CD14-positive monocyte (primary cell): ENCODE results near the gene COL26A1. TPM values are rescaled to one million over a fixed set of nuclear protein-coding genes. Genes with fewer than 3 reads are reported as not detected.

Experiments
- DNase-seq, 3 donors: peaks; one replicate each; pipeline ENCODE4 v3.0.0-alpha.2; 2011 to 2022
- H2AFZ ChIP-seq: 2 replicates; pipeline ENCODE4 v1.6.0; 2012; ENCODE audit warnings: mild to moderate bottlenecking, low read depth, low read length, inconsistent platforms; ENCODE audit not compliant: insufficient read depth, poor library complexity, severe bottlenecking
- H3K27ac ChIP-seq, 2 donors: 1 replicate in 1 of 2; 2 replicates in 1 of 2; pipeline ENCODE4 v1.5.1; 2012 to 2013; ENCODE audit warnings: low read length in 2 of 2, control low read depth in 1 of 2, inconsistent platforms in 1 of 2, low read depth in 1 of 2, mild to moderate bottlenecking in 1 of 2
- H3K27me3 ChIP-seq, 2 donors: one replicate each; pipeline versions ENCODE4 v1.6.0 to v1.6.1; 2011 to 2013; ENCODE audit warnings: low read length in 2 of 2; ENCODE audit not compliant: control insufficient read depth in 2 of 2, insufficient read depth in 2 of 2
- H3K36me3 ChIP-seq, 2 donors: replicated peaks in 1 of 2; 1 replicate in 1 of 2; 2 replicates in 1 of 2; pipeline versions ENCODE4 v1.5.1 to v1.6.1; 2012 to 2013; ENCODE audit warnings: low read length in 2 of 2, control low read depth in 1 of 2, inconsistent platforms in 1 of 2, mild to moderate bottlenecking in 1 of 2; ENCODE audit not compliant: insufficient read depth in 2 of 2, control insufficient read depth in 1 of 2
- H3K4me1 ChIP-seq, 2 donors: 1 replicate in 1 of 2; 2 replicates in 1 of 2; pipeline versions ENCODE4 v1.5.1 to v1.6.1; 2012 to 2013; ENCODE audit warnings: low read length in 2 of 2, control low read depth in 1 of 2, inconsistent platforms in 1 of 2, mild to moderate bottlenecking in 1 of 2, moderate library complexity in 1 of 2; ENCODE audit not compliant: insufficient read depth in 2 of 2, control insufficient read depth in 1 of 2
- H3K4me2 ChIP-seq: replicated peaks from 2 replicates; pipeline ENCODE3; 2012; ENCODE audit warnings: low read length, moderate library complexity, mild to moderate bottlenecking; ENCODE audit not compliant: poor library complexity, severe bottlenecking; ENCODE audit errors: extremely low read depth
- H3K4me3 ChIP-seq, 3 experiments: fragments of 200-600 bp in 1 of 3; sonication (generic) in 1 of 3; replicated peaks in 1 of 3; 1 replicate in 2 of 3; 2 replicates in 1 of 3; pipeline ENCODE4 v1.5.1; 2011 to 2013; ENCODE audit warnings: low read length in 3 of 3, mild to moderate bottlenecking in 3 of 3, control low read depth in 2 of 3, low read depth in 2 of 3, inconsistent platforms in 1 of 3, moderate library complexity in 1 of 3
- H3K79me2 ChIP-seq: 2 replicates; pipeline ENCODE4 v1.6.0; 2012; ENCODE audit warnings: mild to moderate bottlenecking, control low read depth, inconsistent platforms, low read length, moderate library complexity; ENCODE audit not compliant: insufficient read depth
- H3K9ac ChIP-seq: 2 replicates; pipeline ENCODE4 v1.6.0; 2017; ENCODE audit warnings: low read length, mild to moderate bottlenecking; ENCODE audit not compliant: insufficient read depth, poor library complexity, severe bottlenecking
- H3K9me3 ChIP-seq, 2 donors: replicated peaks in 1 of 2; 1 replicate in 1 of 2; 2 replicates in 1 of 2; pipeline versions ENCODE4 v1.5.1 to v1.6.1; 2012 to 2013; ENCODE audit warnings: low read length in 2 of 2, control low read depth in 1 of 2; ENCODE audit not compliant: control insufficient read depth in 1 of 2, insufficient read depth in 1 of 2
- H4K20me1 ChIP-seq: 2 replicates; pipeline ENCODE4 v1.6.0; 2012; ENCODE audit warnings: mild to moderate bottlenecking, low read length, control low read depth, moderate library complexity; ENCODE audit not compliant: insufficient read depth
- H3K27ac Mint-ChIP-seq, 7 donors: one replicate each; pipeline ENCODE4 v1.8.0; 2020; ENCODE audit warnings: mild to moderate bottlenecking in 7 of 7, mixed read lengths in 7 of 7, moderate library complexity in 6 of 7, inconsistent platforms in 2 of 7
- H3K27me3 Mint-ChIP-seq, 3 donors: one replicate each; pipeline ENCODE4 v1.8.0; 2021 to 2022; ENCODE audit warnings: low read depth in 3 of 3, mild to moderate bottlenecking in 3 of 3, mixed read lengths in 3 of 3, moderate library complexity in 3 of 3, inconsistent platforms in 1 of 3
- H3K36me3 Mint-ChIP-seq, 2 donors: one replicate each; pipeline ENCODE4 v1.8.0; 2020; ENCODE audit warnings: mixed read lengths in 2 of 2, inconsistent platforms in 1 of 2, mild to moderate bottlenecking in 1 of 2
- H3K4me1 Mint-ChIP-seq: one replicate; pipeline ENCODE4 v1.8.0; 2020; ENCODE audit warnings: mild to moderate bottlenecking, mixed read lengths
- H3K4me3 Mint-ChIP-seq, 2 donors: one replicate each; pipeline ENCODE4 v1.8.0; 2020; ENCODE audit warnings: mild to moderate bottlenecking in 2 of 2, mixed read lengths in 2 of 2, moderate library complexity in 1 of 2
- H3K9me3 Mint-ChIP-seq, 7 donors: one replicate each; pipeline ENCODE4 v1.8.0; 2020 to 2022; ENCODE audit warnings: mixed read lengths in 7 of 7, mild to moderate bottlenecking in 6 of 7, moderate library complexity in 6 of 7, inconsistent platforms in 2 of 7
- WGBS: methylation state at CpG from one replicate; pipeline ENCODE4 v1.1.5; 2013; ENCODE audit warnings: missing lambda C conversion rate; ENCODE audit not compliant: insufficient coverage; 5-methylcytosine and 5-hydroxymethylcytosine counted together
- intact Hi-C, 2 donors: fragments of 100-400 bp; cut with micrococcal nuclease; formaldehyde crosslinking; loops; one replicate each; pipeline versions ENCODE4 v1.15.0 to v1.15.1; 2023
- polyA plus RNA-seq, 3 donors: library from polyadenylated mRNA; depleted of rRNA in 1 of 3; unstranded in 2 of 3; stranded (reverse) in 1 of 3; fragments of 300-500 nt in 2 of 3; fragments of >200 nt in 1 of 3; fragmentation: Illumina TruSeq in 2 of 3; gene quantifications; 1 replicate in 2 of 3; 2 replicates in 1 of 3; pipeline ENCODE4 v1.2.3, GENCODE V29; 2012 to 2021
- TF ChIP-seq, protein P1 (sequence below): fragments of 200-600 bp; IDR thresholded peaks from one replicate; pipeline ENCODE4 v1.8.0; 2022; ENCODE audit warnings: antibody characterized with exemption, mild to moderate bottlenecking

COL26A1 gene
- polyA plus RNA-seq, 3 donors = not detected

DNA sequence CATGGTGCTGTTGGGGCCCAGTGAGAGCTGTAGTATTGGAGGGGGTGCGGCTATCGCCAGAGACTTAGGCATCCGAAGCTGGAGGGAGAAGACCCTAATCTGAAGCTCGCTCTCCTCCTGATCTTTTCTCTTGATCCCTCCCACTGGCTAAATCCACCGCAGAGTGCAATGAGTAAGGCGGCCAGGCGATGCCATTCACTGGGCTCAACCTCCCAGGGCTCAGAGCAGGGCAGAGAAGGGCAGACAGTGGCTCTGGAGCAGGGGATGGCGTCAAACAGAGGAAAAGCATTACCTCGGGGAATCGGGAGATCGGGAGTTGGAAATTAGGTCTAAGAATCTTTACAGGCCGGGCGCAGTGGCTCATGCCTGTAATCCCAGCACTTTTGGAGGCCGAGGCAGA is 22.3 kb upstream of the COL26A1 start:
- Mint-ChIP-seq H3K9me3 (peaks cover 0 to 3% (median 0%) of the 10 kb centered on the region in 7 donors), H3K36me3 (no peaks in the 10 kb centered on the region), H3K4me3 (peak overlapping the region in 1 of 2 donors; percentile 33), H3K27me3 (peaks cover 4 to 19% (median 10%) of the 10 kb centered on the region in 3 donors), H3K4me1 (no peaks in the 10 kb centered on the region), H3K27ac (no peak overlapping the region)
- Histone ChIP-seq H4K20me1 (no peaks in the 10 kb centered on the region), H3K36me3 (no peaks in the 10 kb centered on the region), H3K9ac (no peak overlapping the region), H3K4me3 (no peak overlapping the region), H3K4me2 (no peak overlapping the region), H3K4me1 (no peaks in the 10 kb centered on the region), H3K79me2 (no peaks in the 10 kb centered on the region), H3K27ac (no peak overlapping the region), H2AFZ (no peak overlapping the region), H3K9me3 (no peaks in the 10 kb centered on the region), H3K27me3 (no peaks in the 10 kb centered on the region)
- TF ChIP-seq, protein P1, sequence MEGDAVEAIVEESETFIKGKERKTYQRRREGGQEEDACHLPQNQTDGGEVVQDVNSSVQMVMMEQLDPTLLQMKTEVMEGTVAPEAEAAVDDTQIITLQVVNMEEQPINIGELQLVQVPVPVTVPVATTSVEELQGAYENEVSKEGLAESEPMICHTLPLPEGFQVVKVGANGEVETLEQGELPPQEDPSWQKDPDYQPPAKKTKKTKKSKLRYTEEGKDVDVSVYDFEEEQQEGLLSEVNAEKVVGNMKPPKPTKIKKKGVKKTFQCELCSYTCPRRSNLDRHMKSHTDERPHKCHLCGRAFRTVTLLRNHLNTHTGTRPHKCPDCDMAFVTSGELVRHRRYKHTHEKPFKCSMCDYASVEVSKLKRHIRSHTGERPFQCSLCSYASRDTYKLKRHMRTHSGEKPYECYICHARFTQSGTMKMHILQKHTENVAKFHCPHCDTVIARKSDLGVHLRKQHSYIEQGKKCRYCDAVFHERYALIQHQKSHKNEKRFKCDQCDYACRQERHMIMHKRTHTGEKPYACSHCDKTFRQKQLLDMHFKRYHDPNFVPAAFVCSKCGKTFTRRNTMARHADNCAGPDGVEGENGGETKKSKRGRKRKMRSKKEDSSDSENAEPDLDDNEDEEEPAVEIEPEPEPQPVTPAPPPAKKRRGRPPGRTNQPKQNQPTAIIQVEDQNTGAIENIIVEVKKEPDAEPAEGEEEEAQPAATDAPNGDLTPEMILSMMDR = no peak
- intact Hi-C loops = no loop called here
- DNase-seq = no peak
- WGBS = 88% methylated on average over 13 of the region's 14 CpGs

DNA sequence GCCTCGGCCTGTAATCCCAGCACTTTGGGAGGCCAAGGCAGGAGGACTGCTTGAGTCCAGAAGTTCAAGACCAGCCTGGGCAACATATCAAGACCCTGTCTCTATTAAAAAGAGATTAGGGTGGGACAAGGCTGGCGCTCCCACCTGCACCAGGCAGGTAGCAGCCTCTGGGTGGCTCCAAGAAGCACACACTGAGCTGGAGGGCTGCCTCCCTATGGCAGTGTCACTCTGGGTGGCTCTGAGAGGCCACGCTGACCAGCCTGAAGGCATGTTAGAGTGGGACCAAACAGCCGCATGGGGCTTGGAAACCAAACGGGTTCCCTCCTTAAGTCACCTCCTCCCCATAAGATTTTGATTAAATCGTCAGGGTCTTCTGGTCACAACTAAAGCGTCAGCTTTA is 19.8 kb upstream of the COL26A1 start:
- H3K9me3 Mint-ChIP-seq = peaks cover 0 to 3% (median 0%) of the 10 kb centered on the region in 7 donors
- no peaks in the 10 kb centered on the region for H3K36me3 Mint-ChIP-seq
- no peak overlapping the region for H3K9ac ChIP-seq
- TF ChIP-seq, protein P1 = no peak
- H3K4me3 ChIP-seq = no peak overlapping the region
- DNase-seq = no peak
- no peaks in the 10 kb centered on the region for H3K79me2 ChIP-seq
- 89% methylated on average over 5 of the region's 7 CpGs for WGBS
- H3K4me1 Mint-ChIP-seq = no peaks in the 10 kb centered on the region
- H2AFZ ChIP-seq = no peak overlapping the region
- no peak overlapping the region for H3K27ac ChIP-seq
- no peaks in the 10 kb centered on the region for H3K27me3 ChIP-seq
- H3K4me1 ChIP-seq = no peaks in the 10 kb centered on the region
- no peaks in the 10 kb centered on the region for H3K9me3 ChIP-seq
- H3K27ac Mint-ChIP-seq = no peak overlapping the region
- H3K4me2 ChIP-seq = no peak overlapping the region
- peaks cover 5 to 23% (median 16%) of the 10 kb centered on the region in 3 donors for H3K27me3 Mint-ChIP-seq
- intact Hi-C loops = no loop called here
- H3K36me3 ChIP-seq = no peaks in the 10 kb centered on the region
- no peak overlapping the region for H3K4me3 Mint-ChIP-seq
- H4K20me1 ChIP-seq = no peaks in the 10 kb centered on the region
